Hematopoietic multipotent progenitor cell (in vitro differentiated cells): ENCODE data around the gene FN1. TPM values are rescaled to one million over a fixed set of nuclear protein-coding genes. Genes with fewer than 3 reads are reported as not detected.

ENCODE experiments used
- total RNA-seq: library from RNA; depleted of rRNA; stranded (reverse); fragments of >200 nt; gene quantifications from one replicate; pipeline ENCODE4 v1.2.3, GENCODE V29; 2012

The FN1 gene
- total RNA-seq, 1 donor, result 0.54 TPM

Other genes with a start within 250 kb of the FN1 start
- 19.1 TPM for gene ATIC, start 124.0 kb downstream of the FN1 start, total RNA-seq